Panc1 (cell line): Measurements from ENCODE around the gene MTMR12. TPM values are rescaled to one million over a fixed set of nuclear protein-coding genes. Genes with fewer than 3 reads are reported as not detected.

ENCODE experiments used
- ATAC-seq: fragments of 200-7000 bp; cut with Tn5 transposase; 2 replicates; pipeline ENCODE4 v1.9.1; 2020; ENCODE audit warnings: mild to moderate bottlenecking, moderate library complexity
- BruUV-seq: library from RNA; stranded (reverse); fragments of 400-500 nt; replicated peaks from 2 replicates; lab custom pipeline; 2021; lab: Mats Ljungman, UMichigan
- CTCF ChIA-PET: fragments of 300-600 bp; sonication (Branson Sonifier 250); formaldehyde crosslinking; loops from one replicate; lab custom pipeline; 2022; ENCODE audit warnings: antibody characterized with exemption; lab: Charles Lee
- POLR2A ChIA-PET: fragments of 300-600 bp; sonication (Branson Sonifier 250); formaldehyde crosslinking; loops from one replicate; lab custom pipeline; 2022; ENCODE audit warnings: antibody characterized with exemption; lab: Charles Lee
- DNase-seq: peaks from one replicate; pipeline ENCODE4 v3.0.0-alpha.2; 2010; ENCODE audit warnings: low read depth, low spot score
- H3K27ac ChIP-seq: 2 replicates; pipeline ENCODE4 v1.5.1; 2011; ENCODE audit warnings: mild to moderate bottlenecking, low read length, inconsistent platforms
- H3K27me3 ChIP-seq: fragments of 200-500 bp; sonication (Bioruptor generic); 2 replicates; pipeline ENCODE4 v1.6.0; 2014; ENCODE audit warnings: low read length, inconsistent platforms; ENCODE audit not compliant: control insufficient read depth, insufficient read depth
- H3K36me3 ChIP-seq: fragments of 200-500 bp; sonication (Bioruptor generic); 2 replicates; pipeline ENCODE4 v1.5.1; 2014; ENCODE audit warnings: inconsistent platforms, mild to moderate bottlenecking, low read length, moderate library complexity; ENCODE audit not compliant: control insufficient read depth, insufficient read depth
- H3K4me1 ChIP-seq: 2 replicates; pipeline ENCODE4 v1.5.1; 2011; ENCODE audit warnings: inconsistent platforms, mild to moderate bottlenecking, low read length, moderate library complexity; ENCODE audit not compliant: control insufficient read depth, insufficient read depth
- H3K4me3 ChIP-seq, 2 experiments: 2 replicates each; pipeline ENCODE4 v1.5.1; 2011 to 2012; ENCODE audit warnings: low read depth in 2 of 2, low read length in 2 of 2, mild to moderate bottlenecking in 2 of 2, inconsistent platforms in 1 of 2, moderate library complexity in 1 of 2
- H3K9me3 ChIP-seq: fragments of 200-500 bp; sonication (Bioruptor generic); 2 replicates; pipeline ENCODE4 v1.5.1; 2014; ENCODE audit warnings: low read depth, mild to moderate bottlenecking, inconsistent platforms, low read length, moderate library complexity; ENCODE audit not compliant: control insufficient read depth, insufficient read depth
- CTCF ChIP-seq: fragments of 450-650 bp; IDR thresholded peaks from 2 replicates; pipeline ENCODE4 v1.5.1; 2017; ENCODE audit warnings: mild to moderate bottlenecking
- POLR2AphosphoS5 ChIP-seq: IDR thresholded peaks from 2 replicates; pipeline ENCODE4 v1.6.1; 2012; ENCODE audit warnings: mild to moderate bottlenecking, low read depth, low read length, moderate library complexity
- REST ChIP-seq, 2 experiments: IDR thresholded peaks; 2 replicates each; pipeline ENCODE4 v1.6.1; 2011 to 2012; ENCODE audit warnings: low read depth in 2 of 2, control low read depth in 1 of 2, low read length in 1 of 2, mild to moderate bottlenecking in 1 of 2, moderate library complexity in 1 of 2; ENCODE audit not compliant: insufficient read depth in 1 of 2
- SIN3A ChIP-seq: IDR thresholded peaks from 2 replicates; pipeline ENCODE4 v1.6.1; 2012; ENCODE audit warnings: low read depth, mild to moderate bottlenecking, low read length, moderate library complexity, borderline replicate concordance; ENCODE audit not compliant: insufficient read depth
- TCF7L2 ChIP-seq: IDR thresholded peaks from 2 replicates; pipeline ENCODE4 v1.6.1; 2011; ENCODE audit warnings: mild to moderate bottlenecking, low read depth, low read length, inconsistent platforms
- in situ Hi-C: cut with HindIII; loops from 2 replicates; pipeline ENCODE4 v1.10.0; 2016; ENCODE audit warnings: low sequenced_read_pairs, low pct_unique_long_range_greater_than_20kb
- intact Hi-C: fragments of 100-400 bp; cut with micrococcal nuclease; formaldehyde crosslinking; loops from one replicate; pipeline ENCODE4 v1.10.0; 2022; ENCODE audit not compliant: unreplicated experiment
- total RNA-seq: library from RNA; stranded (reverse); gene quantifications from one replicate; pipeline ENCODE4 v1.2.1, GENCODE V29; 2021; ENCODE audit not compliant: unreplicated experiment

Gene MTMR12
- total RNA-seq, 1 experiment from 2014 or later, result 42.4 TPM

- Histone ChIP-seq H3K4me1 (peaks cover 3% of the 10 kb centered on the region; the same call in 1 of the 2 replicates), H3K27ac (no peak overlapping the region), H3K4me3 (no peak overlapping the region), H3K9me3 (no peaks in the 10 kb centered on the region), H3K27me3 (no peaks in the 10 kb centered on the region), H3K36me3 (no peaks in the 10 kb centered on the region)
- POLR2A ChIA-PET, result no interaction called here
- no TSS peak for BruUV-seq
- in situ Hi-C loops (no loop called here), intact Hi-C loops (no loop called here)
- CTCF ChIA-PET, result no interaction called here
- ATAC-seq (no peak), DNase-seq (no peak)
- TF ChIP-seq TCF7L2, result no peak
- no peak for TF ChIP-seq CTCF
Measured at GRCh38 chr5:32279223-32279622, 33.5 kb downstream of the MTMR12 start.

- in situ Hi-C loops, result no loop called here
- POLR2A ChIA-PET, result interaction anchor here (0.6 kb wide), 1 partner anchor 30 kb away, joined by 4 read pairs; no protein-coding TSS in a partner anchor
- BruUV-seq, result no TSS peak
- Histone ChIP-seq H3K36me3 (no peaks in the 10 kb centered on the region), H3K27ac (no peak overlapping the region), H3K27me3 (no peaks in the 10 kb centered on the region), H3K9me3 (no peaks in the 10 kb centered on the region), H3K4me3 (no peak overlapping the region), H3K4me1 (peaks cover 3% of the 10 kb centered on the region; the same call in 1 of the 2 replicates)
- DNase-seq (no peak), ATAC-seq (no peak)
- CTCF ChIA-PET, result no interaction called here
- intact Hi-C loops, result no loop called here
- TF ChIP-seq SIN3A (no peak), CTCF (no peak)
Measured at GRCh38 chr5:32278406-32278805, 34.3 kb downstream of the MTMR12 start.

GRCh38 chr5:32277798-32278197, 34.9 kb downstream of the MTMR12 start:
- H3K27me3 ChIP-seq, result no peaks in the 10 kb centered on the region
- TF ChIP-seq POLR2AphosphoS5, result no peak
- TF ChIP-seq REST (IDR thresholded peaks at IDR 0.05; ENCODE audit: insufficient read depth in 1 of 2, low read depth in 2 of 2, low read length in 1 of 2), result no peak
- no peak for TF ChIP-seq CTCF
- TF ChIP-seq TCF7L2, result no peak
- TF ChIP-seq SIN3A, result no peak
- in situ Hi-C loops, result no loop called here
- ATAC-seq, result no peak
- ChIA-PET POLR2A (no interaction called here), CTCF (no interaction called here)
- H3K9me3 ChIP-seq, result no peaks in the 10 kb centered on the region
- H3K4me1 ChIP-seq, result peaks cover 3% of the 10 kb centered on the region; the same call in 1 of the 2 replicates
- no peak overlapping the region for H3K4me3 ChIP-seq
- H3K27ac ChIP-seq, result no peak overlapping the region
- intact Hi-C loops, result no loop called here
- no peaks in the 10 kb centered on the region for H3K36me3 ChIP-seq
- DNase-seq, result no peak
- no TSS peak for BruUV-seq
